Thyroid gland (tissue), 4 donors: ENCODE data around the gene FNDC7.

Experiments used
- POLR2A ChIP-seq, 2 donors: fragments of 450-650 bp; IDR thresholded peaks; one replicate each; pipeline ENCODE4 v1.6.1; 2017; ENCODE audit warnings: antibody characterized with exemption in 2 of 2, mild to moderate bottlenecking in 2 of 2, moderate library complexity in 1 of 2
- TF ChIP-seq, protein P1 (sequence below), 6 experiments: fragments of 200-600 bp in 3 of 6; fragments of 450-650 bp in 3 of 6; sonication (generic) in 3 of 6; IDR thresholded peaks; one replicate each; pipeline ENCODE4 v1.5.1; 2016 to 2019; ENCODE audit warnings: antibody characterized with exemption in 6 of 6, mild to moderate bottlenecking in 2 of 6, inconsistent platforms in 1 of 6, moderate library complexity in 1 of 6

DNA sequence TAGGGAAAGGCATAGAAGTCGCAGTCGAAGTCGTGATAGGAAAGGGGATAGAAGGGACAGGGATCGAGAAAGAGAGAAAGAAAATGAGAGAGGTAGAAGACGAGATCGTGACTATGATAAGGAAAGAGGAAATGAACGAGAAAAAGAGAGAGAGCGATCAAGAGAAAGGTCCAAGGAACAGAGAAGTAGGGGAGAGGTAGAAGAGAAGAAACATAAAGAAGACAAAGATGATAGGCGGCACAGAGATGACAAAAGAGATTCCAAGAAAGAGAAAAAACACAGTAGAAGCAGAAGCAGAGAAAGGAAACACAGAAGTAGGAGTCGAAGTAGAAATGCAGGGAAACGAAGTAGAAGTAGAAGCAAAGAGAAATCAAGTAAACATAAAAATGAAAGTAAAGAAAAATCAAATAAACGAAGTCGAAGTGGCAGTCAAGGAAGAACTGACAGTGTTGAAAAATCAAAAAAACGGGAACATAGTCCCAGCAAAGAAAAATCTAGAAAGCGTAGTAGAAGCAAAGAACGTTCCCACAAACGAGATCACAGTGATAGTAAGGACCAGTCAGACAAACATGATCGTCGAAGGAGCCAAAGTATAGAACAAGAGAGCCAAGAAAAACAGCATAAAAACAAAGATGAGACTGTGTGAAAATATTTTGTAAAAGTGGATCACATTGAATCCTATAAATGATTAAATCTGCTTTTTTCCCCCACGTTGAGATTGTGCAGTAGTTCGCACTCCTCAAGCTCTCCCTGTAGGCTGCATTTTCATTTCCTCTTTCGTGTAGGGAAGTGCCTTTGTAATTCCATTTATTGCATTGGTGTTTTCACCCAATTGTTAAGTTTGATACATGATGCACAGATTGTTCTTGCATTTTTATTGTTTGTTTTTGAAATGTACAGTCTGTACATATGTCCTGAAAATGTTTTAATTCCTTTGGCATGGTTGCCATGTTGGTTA, 13.1 kb upstream of the FNDC7 start:
- TF ChIP-seq, protein P1, sequence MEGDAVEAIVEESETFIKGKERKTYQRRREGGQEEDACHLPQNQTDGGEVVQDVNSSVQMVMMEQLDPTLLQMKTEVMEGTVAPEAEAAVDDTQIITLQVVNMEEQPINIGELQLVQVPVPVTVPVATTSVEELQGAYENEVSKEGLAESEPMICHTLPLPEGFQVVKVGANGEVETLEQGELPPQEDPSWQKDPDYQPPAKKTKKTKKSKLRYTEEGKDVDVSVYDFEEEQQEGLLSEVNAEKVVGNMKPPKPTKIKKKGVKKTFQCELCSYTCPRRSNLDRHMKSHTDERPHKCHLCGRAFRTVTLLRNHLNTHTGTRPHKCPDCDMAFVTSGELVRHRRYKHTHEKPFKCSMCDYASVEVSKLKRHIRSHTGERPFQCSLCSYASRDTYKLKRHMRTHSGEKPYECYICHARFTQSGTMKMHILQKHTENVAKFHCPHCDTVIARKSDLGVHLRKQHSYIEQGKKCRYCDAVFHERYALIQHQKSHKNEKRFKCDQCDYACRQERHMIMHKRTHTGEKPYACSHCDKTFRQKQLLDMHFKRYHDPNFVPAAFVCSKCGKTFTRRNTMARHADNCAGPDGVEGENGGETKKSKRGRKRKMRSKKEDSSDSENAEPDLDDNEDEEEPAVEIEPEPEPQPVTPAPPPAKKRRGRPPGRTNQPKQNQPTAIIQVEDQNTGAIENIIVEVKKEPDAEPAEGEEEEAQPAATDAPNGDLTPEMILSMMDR (IDR thresholded peaks at IDR 0.05), result no peak
- TF ChIP-seq POLR2A (IDR thresholded peaks at IDR 0.05), result no peak
